Measurements from ENCODE around the gene OXER1. TPM values are rescaled to one million over a fixed set of nuclear protein-coding genes. Genes with fewer than 3 reads are reported as not detected.

Gene OXER1
- total and polyA plus RNA-seq, 2 of the 13 experiments (the other 11 are each of a cell fraction or from before 2014, with no cell fraction given), result 8.0 to 9.0 TPM

GRCh38 chr2:42795841-42796301, 31.9 kb upstream of the OXER1 start (continued):
- TF ChIP-seq SIN3B (IDR thresholded peaks at IDR 0.05; ENCODE audit: low read length) (no peak), RARA (CRISPR knock-in tag; IDR thresholded peaks at IDR 0.05) (0 out of 2 replicates have a peak, but pooled peaks have one; percentile 12), SIN3A (IDR thresholded peaks at IDR 0.05; ENCODE audit: borderline replicate concordance, low read depth, low read length) (no peak), NR2C2 (CRISPR knock-in tag; IDR thresholded peaks at IDR 0.05; ENCODE audit: borderline replicate concordance) (no peak), ZNF674 (CRISPR knock-in tag; IDR thresholded peaks at IDR 0.05; ENCODE audit: low read depth) (no peak), YEATS4 (CRISPR knock-in tag; IDR thresholded peaks at IDR 0.05; ENCODE audit: borderline replicate concordance) (no peak), ZNF333 (CRISPR knock-in tag; IDR thresholded peaks at IDR 0.05; ENCODE audit: borderline replicate concordance) (peak; percentile 94), CCAR2 (optimal IDR thresholded peaks at IDR 0.05; ENCODE audit: low read depth, low read length) (no peak), HMG20A (CRISPR knock-in tag; IDR thresholded peaks at IDR 0.05; ENCODE audit: borderline replicate concordance) (no peak), FOXA1 (IDR thresholded peaks at IDR 0.05) (no peak), FOXA1 (CRISPR knock-in tag; IDR thresholded peaks at IDR 0.05) (no peak), ZNF234 (CRISPR knock-in tag; conservative IDR thresholded peaks at IDR 0.05) (no peak), POGK (CRISPR knock-in tag; conservative IDR thresholded peaks at IDR 0.05) (no peak), MLX (CRISPR knock-in tag; IDR thresholded peaks at IDR 0.05) (0 out of 2 replicates have a peak, but pooled peaks have one; percentile 12), CHCHD3 (CRISPR knock-in tag; IDR thresholded peaks at IDR 0.05) (no peak), HNRNPK (IDR thresholded peaks at IDR 0.05; ENCODE audit: low read depth, low read length, poor library complexity, severe bottlenecking) (no peak), RCOR2 (CRISPR knock-in tag; IDR thresholded peaks at IDR 0.05) (no peak)
- TF ChIP-seq, protein P1, sequence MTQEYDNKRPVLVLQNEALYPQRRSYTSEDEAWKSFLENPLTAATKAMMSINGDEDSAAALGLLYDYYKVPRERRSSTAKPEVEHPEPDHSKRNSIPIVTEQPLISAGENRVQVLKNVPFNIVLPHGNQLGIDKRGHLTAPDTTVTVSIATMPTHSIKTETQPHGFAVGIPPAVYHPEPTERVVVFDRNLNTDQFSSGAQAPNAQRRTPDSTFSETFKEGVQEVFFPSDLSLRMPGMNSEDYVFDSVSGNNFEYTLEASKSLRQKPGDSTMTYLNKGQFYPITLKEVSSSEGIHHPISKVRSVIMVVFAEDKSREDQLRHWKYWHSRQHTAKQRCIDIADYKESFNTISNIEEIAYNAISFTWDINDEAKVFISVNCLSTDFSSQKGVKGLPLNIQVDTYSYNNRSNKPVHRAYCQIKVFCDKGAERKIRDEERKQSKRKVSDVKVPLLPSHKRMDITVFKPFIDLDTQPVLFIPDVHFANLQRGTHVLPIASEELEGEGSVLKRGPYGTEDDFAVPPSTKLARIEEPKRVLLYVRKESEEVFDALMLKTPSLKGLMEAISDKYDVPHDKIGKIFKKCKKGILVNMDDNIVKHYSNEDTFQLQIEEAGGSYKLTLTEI (CRISPR knock-in tag; conservative IDR thresholded peaks at IDR 0.05), result no peak
